Measurements from ENCODE around the gene DPH6. TPM values are rescaled to one million over a fixed set of nuclear protein-coding genes. Genes with fewer than 3 reads are reported as not detected.
"Not testable (repeated sequence)": the region's sequence is repeated elsewhere in the genome, so short reads cannot be mapped to it uniquely, and the experiment has no call there.

Gene DPH6
- total and polyA plus RNA-seq, 5 donors: 7.6 to 19.7 (median 14.6) TPM

- H3K9me3 ChIP-seq (ENCODE audit: control insufficient read depth, low read length): no peaks in the 10 kb centered on the region
- ATAC-seq (no peak), DNase-seq (no peak)
- no peaks in the 10 kb centered on the region for H3K27me3 ChIP-seq (ENCODE audit: control insufficient read depth, insufficient read depth)
- no peaks in the 10 kb centered on the region for H3K4me1 ChIP-seq (ENCODE audit: control insufficient read depth, insufficient read depth, low read length)
- 87% methylated on average over 2 of the region's 2 CpGs for WGBS
- no peak overlapping the region for H3K4me3 ChIP-seq (ENCODE audit: low read length)
- H3K27ac ChIP-seq (ENCODE audit: low read length): no peak overlapping the region
- intact Hi-C loops (cut with DNase I): no loop called here
These were observed 152.6 kb downstream of the DPH6 start for GRCh38 chr15:35393398-35393797.

GRCh38 chr15:35391408-35391984 lies 154.5 kb downstream of the DPH6 start:
- H3K9me3 ChIP-seq (ENCODE audit: control insufficient read depth, low read length); H3K27ac ChIP-seq (ENCODE audit: low read length); H3K4me3 ChIP-seq (ENCODE audit: low read length); ATAC-seq; H3K4me1 ChIP-seq (ENCODE audit: control insufficient read depth, insufficient read depth, low read length); H3K27me3 ChIP-seq (ENCODE audit: control insufficient read depth, insufficient read depth); intact Hi-C loops (cut with DNase I): not testable (repeated sequence)
- DNase-seq: peak in 2 of 3 donors; percentile 19 to 24
- 96% methylated on average over 18 of the region's 18 CpGs for WGBS

GRCh38 chr15:35383506-35383905 lies 162.5 kb downstream of the DPH6 start:
- no peak for DNase-seq
- H3K27me3 ChIP-seq (ENCODE audit: control insufficient read depth, insufficient read depth): no peaks in the 10 kb centered on the region
- H3K4me3 ChIP-seq (ENCODE audit: low read length): no peak overlapping the region
- H3K9me3 ChIP-seq (ENCODE audit: control insufficient read depth, low read length): no peaks in the 10 kb centered on the region
- no peak for ATAC-seq
- no peaks in the 10 kb centered on the region for H3K4me1 ChIP-seq (ENCODE audit: control insufficient read depth, insufficient read depth, low read length)
- intact Hi-C loops (cut with DNase I): no loop called here
- no peak overlapping the region for H3K27ac ChIP-seq (ENCODE audit: low read length)
- 97% methylated on average over 2 of the region's 2 CpGs for WGBS

- Histone ChIP-seq H3K9me3 (ENCODE audit: control insufficient read depth, low read length) (no peaks in the 10 kb centered on the region), H3K4me3 (ENCODE audit: low read length) (no peak overlapping the region), H3K4me1 (ENCODE audit: control insufficient read depth, insufficient read depth, low read length) (no peaks in the 10 kb centered on the region), H3K27me3 (ENCODE audit: control insufficient read depth, insufficient read depth) (no peaks in the 10 kb centered on the region), H3K27ac (ENCODE audit: low read length) (no peak overlapping the region)
- no peak for DNase-seq
- 55% methylated on average over 3 of the region's 3 CpGs for WGBS
- ATAC-seq: no peak
- intact Hi-C loops (cut with DNase I): no loop called here
These were observed 164.6 kb downstream of the DPH6 start for GRCh38 chr15:35381328-35381727.

- Histone ChIP-seq H3K27me3 (ENCODE audit: control insufficient read depth, insufficient read depth) (no peaks in the 10 kb centered on the region), H3K27ac (ENCODE audit: low read length) (no peak overlapping the region), H3K9me3 (ENCODE audit: control insufficient read depth, low read length) (no peaks in the 10 kb centered on the region), H3K4me3 (ENCODE audit: low read length) (no peak overlapping the region), H3K4me1 (ENCODE audit: control insufficient read depth, insufficient read depth, low read length) (no peaks in the 10 kb centered on the region)
- ATAC-seq (no peak), DNase-seq (no peak)
- WGBS: 94% methylated on average over 1 of the region's 1 CpG
- intact Hi-C loops (cut with DNase I): no loop called here
These were observed 166.0 kb downstream of the DPH6 start for GRCh38 chr15:35379972-35380371.

- 100% methylated on average over 1 of the region's 1 CpG for WGBS
- DNase-seq; intact Hi-C loops (cut with DNase I); H3K27me3 ChIP-seq (ENCODE audit: control insufficient read depth, insufficient read depth); H3K27ac ChIP-seq (ENCODE audit: low read length); H3K4me3 ChIP-seq (ENCODE audit: low read length); H3K4me1 ChIP-seq (ENCODE audit: control insufficient read depth, insufficient read depth, low read length); ATAC-seq; H3K9me3 ChIP-seq (ENCODE audit: control insufficient read depth, low read length): not testable (repeated sequence)
These were observed 167.5 kb downstream of the DPH6 start for GRCh38 chr15:35378454-35378853.

GRCh38 chr15:35376707-35377106 lies 169.3 kb downstream of the DPH6 start:
- DNase-seq (no peak), ATAC-seq (no peak)
- no peaks in the 10 kb centered on the region for H3K27me3 ChIP-seq (ENCODE audit: control insufficient read depth, insufficient read depth)
- no peaks in the 10 kb centered on the region for H3K9me3 ChIP-seq (ENCODE audit: control insufficient read depth, low read length)
- no peak overlapping the region for H3K4me3 ChIP-seq (ENCODE audit: low read length)
- intact Hi-C loops (cut with DNase I): no loop called here
- H3K4me1 ChIP-seq (ENCODE audit: control insufficient read depth, insufficient read depth, low read length): no peaks in the 10 kb centered on the region
- no peak overlapping the region for H3K27ac ChIP-seq (ENCODE audit: low read length)

GRCh38 chr15:35374661-35375060 lies 171.3 kb downstream of the DPH6 start:
- Histone ChIP-seq H3K4me3 (ENCODE audit: low read length) (no peak overlapping the region), H3K27ac (ENCODE audit: low read length) (no peak overlapping the region), H3K9me3 (ENCODE audit: control insufficient read depth, low read length) (no peaks in the 10 kb centered on the region), H3K4me1 (ENCODE audit: control insufficient read depth, insufficient read depth, low read length) (no peaks in the 10 kb centered on the region), H3K27me3 (ENCODE audit: control insufficient read depth, insufficient read depth) (no peaks in the 10 kb centered on the region)
- DNase-seq: no peak
- intact Hi-C loops (cut with DNase I): no loop called here
- ATAC-seq: no peak

- Histone ChIP-seq H3K4me3 (ENCODE audit: low read length) (no peak overlapping the region), H3K27me3 (ENCODE audit: control insufficient read depth, insufficient read depth) (no peaks in the 10 kb centered on the region), H3K4me1 (ENCODE audit: control insufficient read depth, insufficient read depth, low read length) (no peaks in the 10 kb centered on the region), H3K27ac (ENCODE audit: low read length) (no peak overlapping the region), H3K9me3 (ENCODE audit: control insufficient read depth, low read length) (peaks cover 5% of the 10 kb centered on the region)
- intact Hi-C loops (cut with DNase I): no loop called here
- no peak for DNase-seq
- no peak for ATAC-seq
These were observed 183.7 kb downstream of the DPH6 start for GRCh38 chr15:35362195-35362829.

- ATAC-seq (no peak), DNase-seq (peak in 1 of 3 donors; percentile 9)
- Histone ChIP-seq H3K27me3 (ENCODE audit: control insufficient read depth, insufficient read depth) (no peaks in the 10 kb centered on the region), H3K4me1 (ENCODE audit: control insufficient read depth, insufficient read depth, low read length) (no peaks in the 10 kb centered on the region), H3K9me3 (ENCODE audit: control insufficient read depth, low read length) (peaks cover 5% of the 10 kb centered on the region), H3K4me3 (ENCODE audit: low read length) (no peak overlapping the region), H3K27ac (ENCODE audit: low read length) (no peak overlapping the region)
- WGBS: 98% methylated on average over 5 of the region's 5 CpGs
- intact Hi-C loops (cut with DNase I): no loop called here
These were observed 187.1 kb downstream of the DPH6 start for GRCh38 chr15:35358824-35359223.

GRCh38 chr15:35351059-35351458 lies 194.9 kb downstream of the DPH6 start:
- no peaks in the 10 kb centered on the region for H3K27me3 ChIP-seq (ENCODE audit: control insufficient read depth, insufficient read depth)
- no peak for ATAC-seq
- H3K4me3 ChIP-seq (ENCODE audit: low read length): no peak overlapping the region
- H3K27ac ChIP-seq (ENCODE audit: low read length): no peak overlapping the region
- no peaks in the 10 kb centered on the region for H3K4me1 ChIP-seq (ENCODE audit: control insufficient read depth, insufficient read depth, low read length)
- intact Hi-C loops (cut with DNase I): no loop called here
- DNase-seq: no peak
- no peaks in the 10 kb centered on the region for H3K9me3 ChIP-seq (ENCODE audit: control insufficient read depth, low read length)

GRCh38 chr15:35349916-35350315 lies 196.0 kb downstream of the DPH6 start:
- ATAC-seq (no peak), DNase-seq (no peak)
- Histone ChIP-seq H3K4me1 (ENCODE audit: control insufficient read depth, insufficient read depth, low read length) (no peaks in the 10 kb centered on the region), H3K27me3 (ENCODE audit: control insufficient read depth, insufficient read depth) (no peaks in the 10 kb centered on the region), H3K27ac (ENCODE audit: low read length) (no peak overlapping the region), H3K9me3 (ENCODE audit: control insufficient read depth, low read length) (no peaks in the 10 kb centered on the region), H3K4me3 (ENCODE audit: low read length) (no peak overlapping the region)
- intact Hi-C loops (cut with DNase I): no loop called here
- 97% methylated on average over 3 of the region's 3 CpGs for WGBS

All from right cardiac atrium (tissue), 5 donors.